ENCODE data around the gene PDGFC. TPM values are rescaled to one million over a fixed set of nuclear protein-coding genes. Genes with fewer than 3 reads are reported as not detected.

Gene PDGFC
- polyA plus RNA-seq, 1 experiment = 72.7 TPM

DNA sequence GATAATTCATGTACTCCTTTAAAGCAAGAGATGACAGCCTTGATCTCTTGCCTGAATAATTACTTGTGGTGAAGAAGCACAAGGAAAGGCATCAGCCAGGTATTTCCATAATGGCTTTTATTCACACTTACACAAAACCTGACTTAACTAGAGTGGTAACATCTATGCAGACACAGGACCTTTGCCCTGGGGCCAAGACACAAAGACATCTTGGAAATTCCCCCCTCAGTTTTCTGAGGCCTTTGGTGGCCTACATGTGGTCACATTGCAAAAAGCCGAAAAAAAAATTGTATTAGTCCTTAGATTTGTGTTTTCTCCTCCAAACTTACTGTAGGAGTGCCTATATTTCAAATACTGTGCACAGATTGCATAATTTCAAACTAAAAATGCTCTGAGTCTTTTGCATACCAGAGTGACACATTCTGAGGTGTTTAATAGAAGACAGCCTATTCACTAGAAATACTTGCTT lies 172.4 kb downstream of the PDGFC start:
- Histone ChIP-seq H3K9me3 (ENCODE audit: control insufficient read depth, insufficient read depth, low read length) (peaks cover 3% of the 10 kb centered on the region; the same call in 1 of the 2 replicates), H3K27me3 (ENCODE audit: control insufficient read depth, insufficient read depth, low read length) (no peaks in the 10 kb centered on the region), H3K27ac (ENCODE audit: low read depth, low read length) (no peak overlapping the region), H3K4me3 (ENCODE audit: low read depth, low read length) (no peak overlapping the region)
- ChIA-PET CTCF (no interaction called here), POLR2A (no interaction called here)
- no peak for DNase-seq (ENCODE audit: low read depth, low spot score)
- TF ChIP-seq, protein P1, sequence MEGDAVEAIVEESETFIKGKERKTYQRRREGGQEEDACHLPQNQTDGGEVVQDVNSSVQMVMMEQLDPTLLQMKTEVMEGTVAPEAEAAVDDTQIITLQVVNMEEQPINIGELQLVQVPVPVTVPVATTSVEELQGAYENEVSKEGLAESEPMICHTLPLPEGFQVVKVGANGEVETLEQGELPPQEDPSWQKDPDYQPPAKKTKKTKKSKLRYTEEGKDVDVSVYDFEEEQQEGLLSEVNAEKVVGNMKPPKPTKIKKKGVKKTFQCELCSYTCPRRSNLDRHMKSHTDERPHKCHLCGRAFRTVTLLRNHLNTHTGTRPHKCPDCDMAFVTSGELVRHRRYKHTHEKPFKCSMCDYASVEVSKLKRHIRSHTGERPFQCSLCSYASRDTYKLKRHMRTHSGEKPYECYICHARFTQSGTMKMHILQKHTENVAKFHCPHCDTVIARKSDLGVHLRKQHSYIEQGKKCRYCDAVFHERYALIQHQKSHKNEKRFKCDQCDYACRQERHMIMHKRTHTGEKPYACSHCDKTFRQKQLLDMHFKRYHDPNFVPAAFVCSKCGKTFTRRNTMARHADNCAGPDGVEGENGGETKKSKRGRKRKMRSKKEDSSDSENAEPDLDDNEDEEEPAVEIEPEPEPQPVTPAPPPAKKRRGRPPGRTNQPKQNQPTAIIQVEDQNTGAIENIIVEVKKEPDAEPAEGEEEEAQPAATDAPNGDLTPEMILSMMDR (IDR thresholded peaks at IDR 0.05; ENCODE audit: low read depth, low read length) = no peak

DNA sequence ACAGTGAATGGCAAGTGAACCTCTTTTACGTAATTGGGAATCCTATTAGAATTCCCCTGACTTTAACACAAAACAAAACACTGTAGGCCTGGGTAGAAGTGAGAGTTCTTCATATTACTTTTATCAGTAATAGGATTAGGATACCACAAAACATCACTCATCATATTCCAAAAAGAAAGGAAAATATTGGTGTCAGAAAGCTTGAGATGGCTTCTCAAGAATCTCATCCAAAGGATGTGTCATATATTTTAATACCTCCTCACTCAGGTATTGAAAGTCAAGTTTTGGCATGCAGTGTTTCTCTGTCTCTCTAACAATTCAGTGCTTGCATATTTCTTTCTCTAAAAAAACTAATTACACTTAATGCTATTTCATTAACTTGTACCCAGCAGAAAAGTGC lies 173.2 kb downstream of the PDGFC start:
- Histone ChIP-seq H3K27ac (ENCODE audit: low read depth, low read length) (no peak overlapping the region), H3K9me3 (ENCODE audit: control insufficient read depth, insufficient read depth, low read length) (peaks cover 3% of the 10 kb centered on the region; the same call in 1 of the 2 replicates), H3K27me3 (ENCODE audit: control insufficient read depth, insufficient read depth, low read length) (no peaks in the 10 kb centered on the region), H3K4me3 (ENCODE audit: low read depth, low read length) (no peak overlapping the region)
- POLR2A ChIA-PET = no interaction called here
- TF ChIP-seq, protein P1 (IDR thresholded peaks at IDR 0.05; ENCODE audit: low read depth, low read length) = no peak
- CTCF ChIA-PET = no interaction called here
- DNase-seq (ENCODE audit: low read depth, low spot score) = no peak

DNA sequence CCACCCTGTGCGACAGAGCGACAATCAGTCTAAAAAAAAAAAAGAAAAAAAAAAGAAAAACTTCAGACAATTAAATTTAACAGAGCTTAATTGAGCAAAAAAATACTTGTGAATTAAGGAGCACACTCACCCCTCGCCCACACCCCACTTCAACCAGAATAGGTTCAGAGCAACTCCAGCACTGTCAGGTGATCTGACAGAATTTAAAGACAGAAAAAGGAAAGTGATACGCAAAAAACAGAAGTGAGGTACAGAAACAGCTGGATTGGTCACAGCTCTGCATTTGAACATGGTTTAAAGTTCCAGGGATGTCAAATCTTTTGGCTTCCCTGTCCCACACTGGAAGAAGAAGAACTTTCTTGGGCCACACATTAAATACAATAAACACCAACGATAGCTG lies 174.4 kb downstream of the PDGFC start:
- Histone ChIP-seq H3K27ac (ENCODE audit: low read depth, low read length) (no peak overlapping the region), H3K27me3 (ENCODE audit: control insufficient read depth, insufficient read depth, low read length) (no peaks in the 10 kb centered on the region), H3K4me3 (ENCODE audit: low read depth, low read length) (no peak overlapping the region), H3K9me3 (ENCODE audit: control insufficient read depth, insufficient read depth, low read length) (peaks cover 3% of the 10 kb centered on the region; the same call in 1 of the 2 replicates)
- TF ChIP-seq, protein P1 (IDR thresholded peaks at IDR 0.05; ENCODE audit: low read depth, low read length) = no peak
- no peak for DNase-seq (ENCODE audit: low read depth, low spot score)
- ChIA-PET POLR2A (no interaction called here), CTCF (interaction anchor here (0.6 kb wide), 1 partner anchor 173 kb away, joined by 4 read pairs; no protein-coding TSS in a partner anchor)

DNA sequence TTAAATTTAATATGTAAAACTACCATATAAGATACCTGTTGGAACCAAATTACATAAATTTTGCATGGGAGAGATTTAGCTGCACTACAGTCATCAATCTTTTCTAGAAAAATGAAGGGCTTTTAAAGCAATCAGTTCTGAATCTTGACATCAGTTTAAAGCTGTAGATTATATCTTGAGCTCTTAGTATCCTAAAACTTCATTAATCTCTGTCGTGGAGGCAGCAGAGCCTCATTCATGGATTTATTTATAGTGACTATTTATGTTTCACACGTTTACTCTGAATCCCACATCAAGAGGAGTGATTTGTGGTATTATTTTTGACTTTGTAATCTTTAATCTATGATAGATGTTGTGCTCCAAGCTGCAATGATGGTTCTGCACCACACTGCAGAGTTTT lies 175.9 kb downstream of the PDGFC start:
- no peaks in the 10 kb centered on the region for H3K27me3 ChIP-seq (ENCODE audit: control insufficient read depth, insufficient read depth, low read length)
- POLR2A ChIA-PET = no interaction called here
- CTCF ChIA-PET = interaction anchor here (1.1 to 1.6 kb wide), 2 partner anchors 173 to 250 kb away, joined by 3 to 4 read pairs; no protein-coding TSS in a partner anchor
- no peak overlapping the region for H3K27ac ChIP-seq (ENCODE audit: low read depth, low read length)
- DNase-seq (ENCODE audit: low read depth, low spot score) = no peak
- H3K9me3 ChIP-seq (ENCODE audit: control insufficient read depth, insufficient read depth, low read length) = peaks cover 3% of the 10 kb centered on the region; the same call in 1 of the 2 replicates
- no peak overlapping the region for H3K4me3 ChIP-seq (ENCODE audit: low read depth, low read length)
- TF ChIP-seq, protein P1 (IDR thresholded peaks at IDR 0.05; ENCODE audit: low read depth, low read length) = no peak

DNA sequence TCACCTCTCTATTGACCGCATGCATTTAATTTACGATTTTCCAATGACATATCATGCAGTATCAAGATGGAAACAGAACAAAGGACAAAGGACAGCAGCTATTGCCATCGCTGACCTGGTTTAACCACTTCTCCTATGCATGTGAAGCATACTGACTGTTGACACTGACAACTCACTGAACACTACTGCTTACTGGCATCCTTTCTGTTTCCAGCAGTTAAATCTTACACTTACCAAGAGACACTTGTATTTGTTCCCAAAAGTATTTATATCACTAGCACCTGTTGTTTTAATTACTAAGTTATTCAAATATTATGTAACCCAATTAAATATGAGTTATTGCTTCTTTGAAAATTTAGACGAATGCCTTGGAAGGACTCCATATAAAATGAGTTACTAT lies 176.7 kb downstream of the PDGFC start:
- no peak overlapping the region for H3K27ac ChIP-seq (ENCODE audit: low read depth, low read length)
- ChIA-PET POLR2A (no interaction called here), CTCF (interaction anchor here (1.1 kb wide), 2 partner anchors 174 to 251 kb away, joined by 3 to 4 read pairs; no protein-coding TSS in a partner anchor)
- no peaks in the 10 kb centered on the region for H3K27me3 ChIP-seq (ENCODE audit: control insufficient read depth, insufficient read depth, low read length)
- H3K4me3 ChIP-seq (ENCODE audit: low read depth, low read length) = no peak overlapping the region
- no peak for DNase-seq (ENCODE audit: low read depth, low spot score)
- TF ChIP-seq, protein P1 (IDR thresholded peaks at IDR 0.05; ENCODE audit: low read depth, low read length) = no peak
- peaks cover 3% of the 10 kb centered on the region; the same call in 1 of the 2 replicates for H3K9me3 ChIP-seq (ENCODE audit: control insufficient read depth, insufficient read depth, low read length)
